Muscle layer of duodenum (tissue), 2 donors: ENCODE data around the gene KRTAP4-9.
"Not testable (repeated sequence)": the region's sequence is repeated elsewhere in the genome, so short reads cannot be mapped to it uniquely, and the experiment has no call there.

Experiments
- H3K27ac ChIP-seq: one replicate; pipeline ENCODE4 v1.7.0; 2013; ENCODE audit warnings: mild to moderate bottlenecking, low read length
- H3K27me3 ChIP-seq: one replicate; pipeline ENCODE4 v1.7.0; 2013; ENCODE audit warnings: low read depth, mild to moderate bottlenecking, control low read depth, low read length
- H3K36me3 ChIP-seq, 2 donors: one replicate each; pipeline ENCODE4 v1.7.0; 2013; ENCODE audit warnings: low read length in 2 of 2, control low read depth in 1 of 2, mild to moderate bottlenecking in 1 of 2; ENCODE audit not compliant: insufficient read depth in 2 of 2, control insufficient read depth in 1 of 2
- H3K4me1 ChIP-seq, 2 donors: one replicate each; pipeline ENCODE4 v1.7.0; 2013; ENCODE audit warnings: low read length in 2 of 2, mild to moderate bottlenecking in 2 of 2, control low read depth in 1 of 2, moderate library complexity in 1 of 2; ENCODE audit not compliant: insufficient read depth in 2 of 2, control insufficient read depth in 1 of 2
- H3K4me3 ChIP-seq, 2 donors: one replicate each; pipeline ENCODE4 v1.7.0; 2013; ENCODE audit warnings: low read length in 2 of 2, low read depth in 1 of 2, mild to moderate bottlenecking in 1 of 2
- H3K9me3 ChIP-seq, 2 donors: one replicate each; pipeline ENCODE4 v1.7.0; 2013; ENCODE audit warnings: low read length in 2 of 2, control low read depth in 1 of 2, mild to moderate bottlenecking in 1 of 2; ENCODE audit not compliant: control insufficient read depth in 1 of 2
- donor health status: healthy.

The KRTAP4-9 gene

GRCh38 chr17:41105347-41105746 lies at the start of gene KRTAP4-9:
TSS of gene KRTAP4-9 (plus strand) at chr17:41105389. CDS start at chr17:41105389, 0 bp downstream.
- H3K4me1 ChIP-seq, H3K27me3 ChIP-seq, H3K27ac ChIP-seq, H3K9me3 ChIP-seq, H3K4me3 ChIP-seq, H3K36me3 ChIP-seq: not testable (repeated sequence)

GRCh38 chr17:41057547-41057946 lies 47.6 kb upstream of the KRTAP4-9 start:
- peaks cover 0 to 5% of the 10 kb centered on the region in 2 donors for H3K9me3 ChIP-seq
- no peaks in the 10 kb centered on the region for H3K27me3 ChIP-seq
- no peaks in the 10 kb centered on the region for H3K4me1 ChIP-seq
- no peak overlapping the region for H3K27ac ChIP-seq
- H3K4me3 ChIP-seq = no peak overlapping the region
- H3K36me3 ChIP-seq = peaks cover 0 to 4% of the 10 kb centered on the region in 2 donors

DNA sequence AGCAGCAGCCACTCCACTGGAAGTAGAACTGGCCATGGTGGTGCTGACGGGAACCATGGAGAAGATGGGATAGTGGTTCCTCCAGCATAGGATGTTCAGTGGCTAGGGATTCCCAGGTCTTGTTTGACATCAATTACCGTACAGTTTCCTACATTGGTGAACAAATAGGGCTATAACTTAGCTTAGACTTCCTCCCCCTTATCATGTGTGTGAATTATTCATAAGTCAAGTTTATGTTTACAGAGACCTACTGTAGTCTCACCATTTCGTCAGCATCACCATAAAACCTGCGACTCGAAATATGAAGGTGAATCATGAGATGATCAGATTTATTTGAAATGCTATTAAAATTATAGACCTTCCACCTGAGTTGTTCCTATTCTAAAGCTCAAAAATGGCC lies 46.4 kb upstream of the KRTAP4-9 start:
- H3K9me3 ChIP-seq = peaks cover 0 to 5% of the 10 kb centered on the region in 2 donors
- H3K4me3 ChIP-seq = no peak overlapping the region
- peaks cover 0 to 4% of the 10 kb centered on the region in 2 donors for H3K36me3 ChIP-seq
- no peaks in the 10 kb centered on the region for H3K27me3 ChIP-seq
- no peak overlapping the region for H3K27ac ChIP-seq
- H3K4me1 ChIP-seq = no peaks in the 10 kb centered on the region

- H3K27me3 ChIP-seq, H3K9me3 ChIP-seq, H3K36me3 ChIP-seq: not testable (repeated sequence)
Measured at GRCh38 chr17:41059276-41060051, 45.7 kb upstream of the KRTAP4-9 start.

DNA sequence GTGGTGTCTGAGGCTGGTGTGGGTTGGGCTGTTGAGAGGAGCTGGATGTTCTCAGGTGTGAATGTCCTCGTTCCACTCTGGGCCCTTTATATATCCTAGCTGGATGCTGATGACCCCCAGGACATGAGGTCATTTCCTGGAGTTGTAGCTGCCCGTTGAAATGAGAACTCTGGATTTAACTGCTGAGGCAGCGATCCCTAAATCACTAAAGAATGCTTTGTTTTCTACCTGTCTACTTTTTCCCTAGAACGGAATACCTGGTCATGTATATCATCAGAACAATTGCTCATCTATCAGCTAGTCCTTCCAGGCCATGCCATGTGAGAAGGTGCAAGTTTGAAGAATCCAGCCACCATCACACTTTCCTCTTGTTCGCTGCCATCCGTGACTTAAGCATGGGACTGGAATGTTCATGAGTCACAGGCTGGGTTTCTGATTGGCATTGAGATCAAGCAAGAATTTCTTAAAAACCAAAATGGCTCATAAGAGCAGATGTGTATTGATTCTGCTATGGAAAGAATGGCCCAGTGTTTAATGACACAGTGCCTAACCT lies 45.1 kb upstream of the KRTAP4-9 start, which contains the start of gene KRTAP2-3:
TSS of gene KRTAP2-3 (minus strand) at position 63 of the 553 bp plus-strand sequence. CDS start 64 bp downstream, outside the sequence.
- H3K36me3 ChIP-seq = peaks cover 0 to 4% of the 10 kb centered on the region in 2 donors
- no peak within 1 kb of the TSS for H3K27ac ChIP-seq
- H3K4me3 ChIP-seq = no peak within 1 kb of the TSS
- H3K27me3 ChIP-seq = no peaks in the 10 kb centered on the region
- H3K9me3 ChIP-seq = peaks cover 0 to 5% of the 10 kb centered on the region in 2 donors
- no peaks in the 10 kb centered on the region for H3K4me1 ChIP-seq

More at GRCh38 chr17:41059276-41060051, 45.7 kb upstream of the KRTAP4-9 start:
- not testable (repeated sequence) for H3K4me3 ChIP-seq, H3K27ac ChIP-seq, H3K4me1 ChIP-seq

DNA sequence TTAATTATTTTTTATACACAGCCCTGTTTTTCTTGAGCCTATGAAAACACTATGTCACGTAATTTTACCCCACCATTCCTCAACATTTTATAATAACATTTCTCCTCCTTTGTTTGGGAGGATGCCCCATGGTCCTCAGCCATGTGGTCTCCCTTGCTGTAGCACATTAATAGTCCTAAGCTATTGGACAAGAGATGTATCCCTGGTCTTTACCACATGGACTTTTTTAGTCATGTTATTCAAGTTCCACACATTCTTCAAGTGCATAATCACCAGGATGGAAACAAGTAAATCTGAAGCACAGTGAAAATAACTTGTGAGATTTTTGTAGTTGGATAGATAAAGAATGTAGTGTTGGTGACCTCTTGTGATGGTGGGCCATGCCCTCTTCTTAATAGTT lies 43.2 kb upstream of the KRTAP4-9 start:
- Histone ChIP-seq H3K36me3 (peaks cover 0 to 4% of the 10 kb centered on the region in 2 donors), H3K4me1 (no peaks in the 10 kb centered on the region), H3K4me3 (no peak overlapping the region), H3K9me3 (peaks cover 0 to 5% of the 10 kb centered on the region in 2 donors), H3K27me3 (no peaks in the 10 kb centered on the region), H3K27ac (no peak overlapping the region)

DNA sequence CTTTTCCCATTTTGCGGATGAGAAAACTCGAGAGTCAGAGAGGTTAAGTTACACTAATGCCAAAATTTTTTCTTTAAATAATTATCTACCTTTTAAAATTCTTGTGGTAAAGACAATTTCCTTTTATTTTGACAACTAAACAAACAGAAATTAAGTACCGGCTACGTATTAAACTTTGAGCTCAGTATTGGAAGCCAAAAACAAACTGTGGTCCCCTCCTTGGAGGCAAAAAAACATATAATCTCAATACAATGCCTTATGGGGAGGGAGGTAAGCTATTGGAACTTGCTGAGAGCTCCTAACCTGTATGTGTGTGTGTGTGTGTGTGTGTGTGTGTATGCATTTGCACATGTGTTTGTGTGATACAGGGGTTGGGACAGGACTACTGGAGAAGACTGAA lies 41.7 kb upstream of the KRTAP4-9 start:
- no peak overlapping the region for H3K4me3 ChIP-seq
- peaks cover 0 to 4% of the 10 kb centered on the region in 2 donors for H3K36me3 ChIP-seq
- no peak overlapping the region for H3K27ac ChIP-seq
- no peaks in the 10 kb centered on the region for H3K4me1 ChIP-seq
- H3K27me3 ChIP-seq = no peaks in the 10 kb centered on the region
- H3K9me3 ChIP-seq = no peaks in the 10 kb centered on the region

- H3K9me3 ChIP-seq = no peaks in the 10 kb centered on the region
- no peaks in the 10 kb centered on the region for H3K4me1 ChIP-seq
- no peak overlapping the region for H3K4me3 ChIP-seq
- no peaks in the 10 kb centered on the region for H3K27me3 ChIP-seq
- H3K36me3 ChIP-seq = peaks cover 0 to 4% of the 10 kb centered on the region in 2 donors
- no peak overlapping the region for H3K27ac ChIP-seq
Measured at GRCh38 chr17:41064301-41064700, 40.9 kb upstream of the KRTAP4-9 start.

DNA sequence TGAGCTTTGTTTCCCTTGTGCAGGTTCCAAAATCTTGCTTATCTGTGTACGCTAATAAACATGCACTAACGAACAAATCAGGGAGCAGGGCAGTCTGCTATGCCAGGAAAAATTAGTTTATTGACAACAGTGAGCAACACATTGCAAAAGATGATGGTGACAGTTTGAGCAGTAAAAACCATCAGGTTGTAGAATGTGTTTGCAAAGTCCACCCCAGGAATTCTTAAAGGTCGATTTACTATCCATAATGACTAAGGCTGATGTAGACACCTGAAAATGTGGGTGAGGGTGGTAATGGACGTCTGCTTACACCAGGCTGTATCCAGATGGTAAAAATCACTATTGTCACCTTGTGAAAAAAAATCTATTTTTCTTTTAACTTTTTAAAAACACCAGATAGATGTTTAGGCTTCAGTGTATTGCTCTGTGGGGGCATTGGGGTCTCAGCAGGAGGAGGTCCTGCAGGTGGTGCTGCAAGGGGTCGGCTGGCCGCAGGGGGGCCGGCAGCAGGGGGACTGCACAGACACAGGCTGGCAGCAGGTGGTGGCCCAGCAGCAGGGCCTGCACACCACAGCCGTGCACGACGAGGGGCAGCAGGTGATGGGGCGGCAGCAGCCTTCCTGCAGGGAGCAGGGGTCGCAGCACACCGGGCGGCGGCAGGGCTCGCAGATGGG lies 40.0 kb upstream of the KRTAP4-9 start:
- not testable (repeated sequence) for H3K27ac ChIP-seq, H3K9me3 ChIP-seq, H3K27me3 ChIP-seq, H3K4me1 ChIP-seq, H3K4me3 ChIP-seq, H3K36me3 ChIP-seq

- H3K27me3 ChIP-seq = no peaks in the 10 kb centered on the region
- no peak within 1 kb of the TSS for H3K27ac ChIP-seq
- peaks cover 0 to 4% of the 10 kb centered on the region in 2 donors for H3K36me3 ChIP-seq
- H3K4me3 ChIP-seq = no peak within 1 kb of the TSS
- no peaks in the 10 kb centered on the region for H3K9me3 ChIP-seq
- no peaks in the 10 kb centered on the region for H3K4me1 ChIP-seq
Measured at GRCh38 chr17:41065829-41066624, 39.2 kb upstream of the KRTAP4-9 start, which contains the start of gene KRTAP2-4. TSS of gene KRTAP2-4 (minus strand) at chr17:41065879. CDS start at chr17:41065845, 34 bp downstream.

GRCh38 chr17:41067281-41067680 lies 37.9 kb upstream of the KRTAP4-9 start:
- H3K4me1 ChIP-seq = no peaks in the 10 kb centered on the region
- H3K9me3 ChIP-seq = no peaks in the 10 kb centered on the region
- H3K4me3 ChIP-seq = no peak overlapping the region
- no peak overlapping the region for H3K27ac ChIP-seq
- no peaks in the 10 kb centered on the region for H3K27me3 ChIP-seq
- no peaks in the 10 kb centered on the region for H3K36me3 ChIP-seq
